Neural progenitor cell (in vitro differentiated cells): ENCODE data around the gene IL31.

Source experiments
- EZH2 ChIP-seq: fragments of 200-600 bp; sonication (generic); IDR thresholded peaks from 2 replicates; pipeline ENCODE4 v1.6.1; 2017; ENCODE audit warnings: antibody characterized with exemption, mild to moderate bottlenecking, moderate library complexity
- EZH2phosphoT487 ChIP-seq: fragments of 200-600 bp; sonication (generic); IDR thresholded peaks from 2 replicates; pipeline ENCODE4 v1.6.1; 2017; ENCODE audit warnings: antibody characterized with exemption
- TF ChIP-seq, protein P1 (sequence below): fragments of 200-600 bp; sonication (generic); IDR thresholded peaks from 2 replicates; pipeline ENCODE4 v1.5.1; 2017; ENCODE audit warnings: antibody characterized with exemption, mild to moderate bottlenecking

DNA sequence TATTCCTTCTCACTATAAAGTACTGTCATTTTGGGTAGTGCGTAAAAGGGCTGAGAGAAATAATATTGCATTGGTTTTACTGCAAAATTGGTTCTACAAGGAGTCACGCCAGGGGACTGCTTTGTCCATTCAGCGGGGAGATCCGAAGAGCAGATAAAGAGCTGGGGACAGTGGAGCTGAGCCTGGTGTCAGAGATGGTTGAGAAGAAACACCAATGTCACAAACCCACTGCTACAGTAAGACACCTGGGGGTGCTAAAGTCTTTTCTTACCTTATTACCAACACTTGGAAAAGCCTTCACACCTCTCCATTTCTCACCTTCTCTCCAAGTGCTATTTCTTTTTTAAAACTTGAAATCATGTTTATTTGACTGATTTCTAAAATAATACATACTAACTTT lies 14.1 kb downstream of the IL31 start:
- TF ChIP-seq, protein P1, sequence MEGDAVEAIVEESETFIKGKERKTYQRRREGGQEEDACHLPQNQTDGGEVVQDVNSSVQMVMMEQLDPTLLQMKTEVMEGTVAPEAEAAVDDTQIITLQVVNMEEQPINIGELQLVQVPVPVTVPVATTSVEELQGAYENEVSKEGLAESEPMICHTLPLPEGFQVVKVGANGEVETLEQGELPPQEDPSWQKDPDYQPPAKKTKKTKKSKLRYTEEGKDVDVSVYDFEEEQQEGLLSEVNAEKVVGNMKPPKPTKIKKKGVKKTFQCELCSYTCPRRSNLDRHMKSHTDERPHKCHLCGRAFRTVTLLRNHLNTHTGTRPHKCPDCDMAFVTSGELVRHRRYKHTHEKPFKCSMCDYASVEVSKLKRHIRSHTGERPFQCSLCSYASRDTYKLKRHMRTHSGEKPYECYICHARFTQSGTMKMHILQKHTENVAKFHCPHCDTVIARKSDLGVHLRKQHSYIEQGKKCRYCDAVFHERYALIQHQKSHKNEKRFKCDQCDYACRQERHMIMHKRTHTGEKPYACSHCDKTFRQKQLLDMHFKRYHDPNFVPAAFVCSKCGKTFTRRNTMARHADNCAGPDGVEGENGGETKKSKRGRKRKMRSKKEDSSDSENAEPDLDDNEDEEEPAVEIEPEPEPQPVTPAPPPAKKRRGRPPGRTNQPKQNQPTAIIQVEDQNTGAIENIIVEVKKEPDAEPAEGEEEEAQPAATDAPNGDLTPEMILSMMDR = no peak
- TF ChIP-seq EZH2phosphoT487 (no peak), EZH2 (no peak)
